GM18498 (cell line): ENCODE measurements around the gene MID1.
"Not testable (repeated sequence)": the region's sequence is repeated elsewhere in the genome, so short reads cannot be mapped to it uniquely, and the experiment has no call there.

Experiments
- ATAC-seq: cut with Tn5 transposase; IDR thresholded peaks from one replicate; pipeline ENCODE4 v1.9.1; 2021; ENCODE audit warnings: mild to moderate bottlenecking, moderate library complexity; ENCODE audit not compliant: unreplicated experiment

MID1 gene

GRCh38 chrX:10617186-10617998, 3.0 kb downstream of the MID1 start:
- no peak for ATAC-seq

DNA sequence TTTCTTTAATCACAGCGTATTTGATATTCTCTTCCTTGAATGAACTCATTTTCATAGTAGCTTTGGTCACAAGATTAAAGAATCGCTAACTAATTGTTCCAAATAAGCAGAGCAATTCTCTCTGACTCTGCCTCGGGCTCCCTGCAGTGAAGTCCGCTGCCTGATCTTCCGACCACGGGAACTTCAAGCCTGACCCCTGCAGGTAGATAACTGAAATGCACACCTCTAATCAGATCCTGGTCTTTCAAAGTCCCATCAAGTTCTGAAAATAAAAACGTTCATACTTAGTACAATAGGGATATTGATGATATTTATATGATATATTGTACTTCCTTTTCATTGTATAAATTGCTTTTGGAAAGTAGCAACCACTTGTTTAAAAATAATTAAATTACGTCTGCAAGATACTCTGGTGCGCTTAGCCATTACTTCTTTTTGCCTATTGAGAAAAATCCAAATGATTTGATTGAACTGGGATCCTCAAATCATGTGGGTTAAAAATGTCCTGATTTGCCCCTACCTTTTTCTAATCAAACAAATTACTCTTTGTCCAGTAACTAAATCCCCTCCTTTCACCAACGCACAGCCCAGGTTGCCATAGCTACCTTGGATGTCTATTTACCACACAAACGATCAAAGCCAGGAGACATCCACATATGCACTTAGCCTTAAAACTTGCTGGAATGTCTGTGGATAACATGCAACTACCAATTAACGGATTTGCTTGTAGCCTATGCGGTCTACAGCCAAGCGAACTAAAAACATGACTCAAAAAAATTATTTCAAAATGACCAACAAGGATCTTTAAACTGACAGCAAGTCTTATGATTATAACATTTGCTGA, 4.2 kb downstream of the MID1 start:
- no peak for ATAC-seq

- ATAC-seq: no peak
These were observed 8.2 kb downstream of the MID1 start for GRCh38 chrX:10612215-10612614.

GRCh38 chrX:10611441-10612090, 8.8 kb downstream of the MID1 start:
- no peak for ATAC-seq

DNA sequence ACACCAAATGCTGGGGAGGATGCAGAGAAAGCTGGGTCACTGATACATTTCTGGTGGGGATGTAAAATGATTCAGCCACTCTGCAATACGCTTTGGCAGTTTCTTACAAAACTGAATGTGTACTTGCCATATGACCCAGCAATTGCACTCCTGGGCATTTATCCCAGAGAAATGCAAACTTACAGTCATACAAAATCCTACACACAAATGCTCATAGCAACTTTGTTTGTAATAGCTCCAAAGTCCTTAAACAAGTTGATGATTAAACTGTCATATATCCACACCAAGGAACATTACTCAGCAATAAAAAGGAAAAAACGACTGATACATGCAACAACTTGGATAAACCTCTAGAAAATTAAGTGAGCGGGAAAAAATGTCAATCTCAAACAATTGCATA, 12.3 kb downstream of the MID1 start:
- no peak for ATAC-seq

GRCh38 chrX:10607233-10607632, 13.2 kb downstream of the MID1 start:
- no peak for ATAC-seq

GRCh38 chrX:10603612-10604011, 16.8 kb downstream of the MID1 start:
- ATAC-seq: no peak

GRCh38 chrX:10602646-10603045, 17.7 kb downstream of the MID1 start:
- no peak for ATAC-seq

DNA sequence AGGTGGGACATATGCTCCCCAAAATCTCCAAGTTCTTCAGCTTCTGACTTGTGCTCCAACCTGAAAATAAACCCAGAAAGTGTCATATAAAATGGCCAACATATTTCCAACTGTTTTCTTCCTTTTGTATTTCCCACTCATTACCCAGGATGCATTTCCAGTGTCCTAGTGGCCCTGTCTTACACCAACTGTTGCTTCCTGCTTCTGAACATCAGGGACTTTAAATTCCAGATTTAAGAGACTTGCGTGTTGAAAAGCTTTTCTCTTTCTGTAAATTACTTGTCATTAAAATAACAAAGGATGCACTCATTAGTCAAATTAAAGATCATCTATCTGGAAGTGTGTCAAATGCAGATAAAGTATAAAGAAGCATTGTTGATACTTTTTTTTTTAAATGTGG, 19.9 kb downstream of the MID1 start:
- no peak for ATAC-seq

DNA sequence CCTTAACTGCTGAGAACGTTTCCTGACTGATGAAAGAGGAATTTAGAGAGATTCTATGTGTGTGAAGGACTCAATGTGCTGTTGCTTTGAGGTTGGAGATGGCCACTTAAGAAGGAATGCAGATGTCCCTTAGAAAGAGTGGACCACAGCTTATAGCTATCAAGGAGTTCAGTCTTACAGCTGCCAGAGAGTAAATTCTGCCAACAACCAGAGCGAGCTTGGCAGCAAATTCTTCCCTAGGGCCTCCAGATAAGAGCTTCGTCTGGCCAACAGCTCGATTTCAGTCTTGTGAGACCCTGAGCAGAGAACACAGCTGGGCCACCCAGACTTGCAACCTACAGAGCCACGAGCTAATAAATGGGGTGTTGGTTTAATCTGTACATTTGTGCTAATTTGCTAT, 21.8 kb downstream of the MID1 start:
- ATAC-seq: no peak

GRCh38 chrX:10597871-10598270, 22.5 kb downstream of the MID1 start:
- ATAC-seq: no peak

DNA sequence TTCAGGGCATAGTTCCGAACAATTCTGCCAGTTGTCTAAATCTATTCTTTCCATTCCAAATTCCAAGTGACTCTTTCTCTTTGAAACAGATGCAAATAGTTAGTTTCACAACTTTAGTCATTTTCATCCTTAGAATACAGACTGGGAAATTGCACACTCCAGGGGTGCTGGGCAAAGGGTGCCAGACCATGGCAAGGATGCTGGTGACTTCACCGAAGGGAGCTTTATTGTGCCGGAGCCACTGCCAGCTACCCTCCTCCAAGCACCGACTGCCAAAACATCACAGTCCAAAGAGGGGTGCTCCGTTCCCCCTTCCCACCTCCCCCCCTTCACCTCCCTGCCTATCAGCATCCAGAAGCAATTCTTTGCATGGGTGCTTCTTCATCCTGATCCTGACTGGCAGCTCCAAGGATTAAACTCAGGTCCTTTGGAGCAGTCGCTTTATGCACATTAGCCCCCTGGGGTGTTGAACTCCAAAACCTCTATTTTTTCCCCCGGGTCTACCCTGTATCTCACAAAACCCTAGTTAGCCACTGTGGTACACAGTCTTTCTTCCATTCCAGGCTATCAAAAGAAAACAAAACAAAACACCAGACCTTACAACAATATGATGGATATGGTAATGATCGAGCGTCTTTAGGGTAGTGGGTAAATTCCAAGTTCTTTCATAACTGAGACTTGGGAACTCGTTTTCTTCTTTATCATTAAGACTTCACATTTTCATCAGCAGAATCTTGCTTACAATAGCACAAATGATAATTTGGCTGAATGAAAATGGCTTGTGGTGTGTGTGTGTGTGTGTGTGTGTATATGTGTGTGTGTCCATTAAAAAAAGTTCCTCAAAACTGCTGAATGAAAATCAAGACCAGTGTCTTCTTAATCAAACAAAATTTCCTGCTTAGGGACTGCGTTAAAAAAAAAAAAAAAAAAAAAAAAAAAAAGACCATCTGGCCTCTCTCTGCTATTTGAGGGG, 28.7 kb downstream of the MID1 start:
- ATAC-seq: no peak

- ATAC-seq: not testable (repeated sequence)
These were observed 30.6 kb downstream of the MID1 start for GRCh38 chrX:10589787-10590186.

- ATAC-seq: no peak
These were observed 31.3 kb downstream of the MID1 start for GRCh38 chrX:10589098-10589497.

DNA sequence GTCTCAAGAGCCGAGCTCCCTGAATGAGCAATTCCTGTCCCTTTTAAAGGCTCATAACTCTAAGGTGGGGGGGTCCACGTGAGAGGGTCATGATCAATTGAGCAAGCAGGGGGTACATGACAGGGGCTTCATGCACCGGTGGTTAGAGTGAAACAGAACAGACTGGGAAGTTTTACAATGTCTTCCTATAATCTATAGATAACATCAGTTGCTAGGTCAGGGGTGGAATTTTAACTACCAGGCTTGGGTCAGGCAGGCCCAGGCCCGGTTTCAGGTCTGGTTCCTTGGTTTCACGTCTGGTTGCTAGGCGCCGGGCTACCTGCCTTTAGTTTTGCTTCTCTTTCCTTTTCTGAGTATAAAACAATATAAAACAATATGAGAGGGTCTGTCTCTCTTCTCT, 35.5 kb downstream of the MID1 start:
- not testable (repeated sequence) for ATAC-seq

- ATAC-seq: no peak
These were observed 37.4 kb downstream of the MID1 start for GRCh38 chrX:10582945-10583344.

DNA sequence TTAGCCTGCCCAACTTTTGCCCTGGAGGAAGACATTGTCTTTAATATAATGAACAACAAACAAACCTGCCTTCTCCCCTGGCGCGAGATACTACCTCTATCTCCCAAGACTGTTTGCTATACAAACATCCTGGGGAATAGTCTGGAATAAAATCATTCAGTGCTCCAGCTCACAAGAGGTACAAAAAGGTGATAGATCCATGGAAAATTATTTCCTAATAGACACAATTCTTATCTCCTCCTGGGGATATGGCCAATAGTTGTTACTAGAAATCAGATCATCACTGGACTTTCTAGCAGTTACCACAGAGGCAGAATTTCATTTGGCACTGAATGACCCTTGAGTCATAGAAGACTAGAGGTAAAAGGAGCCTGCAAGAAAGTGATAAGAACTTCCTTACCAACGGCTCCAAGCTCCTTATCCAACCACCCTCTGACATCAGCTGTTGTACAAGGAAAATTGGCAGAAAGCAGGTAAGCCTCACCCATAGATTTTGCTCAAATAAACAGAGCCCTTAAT, 38.1 kb downstream of the MID1 start:
- no peak for ATAC-seq

DNA sequence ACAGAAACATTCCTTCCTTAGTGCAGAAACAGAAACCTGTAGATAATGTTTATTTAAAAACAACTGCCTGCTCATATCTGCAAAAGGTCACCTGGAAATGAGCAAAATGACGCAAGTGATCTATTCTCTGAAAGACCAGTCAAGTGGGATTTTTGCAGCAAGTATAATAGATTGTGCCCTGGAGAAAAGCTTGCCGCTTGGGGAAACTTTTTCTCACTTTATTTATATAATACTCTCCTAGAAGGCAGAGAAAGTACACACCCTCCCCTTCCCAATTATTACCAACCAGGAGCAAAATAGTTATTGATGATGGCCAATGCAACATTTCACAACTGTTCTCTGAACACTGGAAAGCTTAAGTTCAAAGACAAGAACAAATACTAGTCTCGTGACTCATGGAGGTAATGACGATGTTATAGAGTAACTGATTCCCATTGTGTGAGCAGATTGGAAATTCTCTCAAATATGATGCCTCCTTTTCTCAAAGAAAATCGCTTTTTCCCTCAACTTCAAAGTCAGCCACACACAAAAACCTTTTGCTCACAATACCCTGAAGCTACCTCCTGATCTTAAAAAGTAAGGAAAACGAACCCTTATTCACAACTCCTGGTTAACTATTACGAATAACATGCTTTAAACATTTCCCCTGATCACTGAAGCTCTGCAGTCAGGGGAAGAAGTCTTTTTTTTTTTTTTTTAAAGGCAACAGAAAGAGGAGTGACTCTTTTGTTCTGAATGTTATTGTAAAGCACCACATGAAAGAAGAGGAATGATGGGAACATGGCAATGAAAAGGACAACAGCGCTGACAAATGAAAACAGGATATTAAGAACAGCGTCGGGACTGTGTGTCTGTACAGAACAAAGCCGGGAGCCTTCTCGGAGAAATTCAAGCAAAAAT, 41.0 kb downstream of the MID1 start:
- ATAC-seq: no peak

GRCh38 chrX:10578527-10578926, 41.9 kb downstream of the MID1 start:
- no peak for ATAC-seq
